A549 treated with RU486 at 1 μM for 4 hours (cell line): ENCODE results near the gene DKK2. TPM values are rescaled to one million over a fixed set of nuclear protein-coding genes. Genes with fewer than 3 reads are reported as not detected.

Experiments used
- total RNA-seq: library from RNA; stranded (reverse); fragments of 200-300 nt; extraction: Qiagen RNA extraction; gene quantifications from 5 replicates; pipeline ENCODE4 v1.2.3, GENCODE V29; 2022; ENCODE audit warnings: low read depth

DKK2 gene
- total RNA-seq, result not detected in 5 replicates

GRCh38 chr4:107035819-107036583, at the start of gene DKK2:
TSS of gene DKK2 (minus strand) at chr4:107036313. CDS start at chr4:107035591, 722 bp downstream.

